Skin epidermis (tissue), 12 donors: ENCODE results near the gene XCL2.
"Not testable (repeated sequence)": the region's sequence is repeated elsewhere in the genome, so short reads cannot be mapped to it uniquely, and the experiment has no call there.

ENCODE experiments used
- H3K27ac ChIP-seq, 21 experiments: fragments of 200-600 bp; sonication (generic) in 11 of 21; one replicate each; pipeline ENCODE4 v1.5.0; 2020; ENCODE audit warnings: mild to moderate bottlenecking in 3 of 21, inconsistent platforms in 2 of 21, moderate library complexity in 2 of 21
- H3K4me3 ChIP-seq, 7 experiments: fragments of 200-600 bp; sonication (generic) in 2 of 7; one replicate each; pipeline ENCODE4 v1.5.0; 2020; ENCODE audit warnings: inconsistent platforms in 2 of 7, mild to moderate bottlenecking in 2 of 7, moderate library complexity in 1 of 7

XCL2 gene

DNA sequence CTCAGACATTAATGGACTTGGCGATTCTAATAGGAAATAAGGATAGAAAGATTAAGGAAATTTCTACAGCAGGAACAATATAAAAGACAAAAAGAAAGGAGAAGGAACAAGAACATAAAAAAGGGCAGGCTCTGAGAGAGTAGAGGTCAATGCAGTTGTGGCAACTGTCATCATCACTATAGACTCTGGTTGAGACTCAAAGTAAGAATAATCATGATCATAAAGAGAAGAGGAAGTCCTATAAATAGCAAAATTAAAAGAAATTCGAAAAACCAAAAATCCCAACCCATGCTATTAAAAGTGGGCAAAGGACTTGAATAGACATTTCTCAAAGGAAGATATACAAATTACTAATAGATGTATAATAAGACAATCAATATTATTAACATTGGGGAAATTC lies 18.2 kb upstream of the XCL2 start:
- Histone ChIP-seq H3K27ac (no peak overlapping the region), H3K4me3 (no peak overlapping the region)

DNA sequence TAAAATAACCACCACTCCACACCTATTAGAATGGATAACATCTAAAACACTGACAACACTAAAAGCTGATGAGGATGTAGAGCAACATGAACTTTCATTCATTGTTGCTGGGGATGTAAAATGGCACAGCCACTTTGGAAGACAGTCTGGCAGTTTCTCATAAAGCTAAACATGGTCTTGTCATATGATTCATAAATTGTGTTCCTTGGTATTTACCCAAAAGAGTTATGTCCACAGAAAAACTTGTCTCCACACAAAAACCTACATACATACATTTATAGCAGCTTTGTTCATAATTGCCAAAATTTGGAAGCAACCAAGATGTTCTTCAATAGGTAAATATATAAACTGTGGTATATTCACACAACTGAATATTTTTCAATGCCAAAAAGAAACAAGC lies 16.6 kb upstream of the XCL2 start:
- no peak overlapping the region for H3K27ac ChIP-seq
- H3K4me3 ChIP-seq: no peak overlapping the region

DNA sequence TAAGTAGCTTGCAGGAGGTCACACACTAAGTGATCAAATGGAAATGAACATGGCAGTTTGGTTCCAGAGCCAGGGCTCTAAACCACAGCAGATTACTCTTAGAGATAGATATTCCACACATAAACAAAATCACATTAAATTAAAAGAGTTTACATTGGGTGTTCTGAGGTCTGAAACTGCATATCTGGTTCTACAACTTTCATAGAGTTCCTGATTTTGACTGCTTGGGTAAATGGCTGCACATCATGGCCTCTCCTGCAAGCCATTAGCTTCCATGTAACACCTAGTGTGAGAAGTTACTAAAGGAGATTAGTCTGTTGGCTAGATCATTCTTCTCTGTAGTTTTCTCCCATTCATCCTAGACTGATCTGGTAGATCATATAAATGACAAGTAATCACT lies 12.8 kb upstream of the XCL2 start:
- peak overlapping the region in 2 of 21 experiments; percentile 25 to 42 for H3K27ac ChIP-seq
- no peak overlapping the region for H3K4me3 ChIP-seq

DNA sequence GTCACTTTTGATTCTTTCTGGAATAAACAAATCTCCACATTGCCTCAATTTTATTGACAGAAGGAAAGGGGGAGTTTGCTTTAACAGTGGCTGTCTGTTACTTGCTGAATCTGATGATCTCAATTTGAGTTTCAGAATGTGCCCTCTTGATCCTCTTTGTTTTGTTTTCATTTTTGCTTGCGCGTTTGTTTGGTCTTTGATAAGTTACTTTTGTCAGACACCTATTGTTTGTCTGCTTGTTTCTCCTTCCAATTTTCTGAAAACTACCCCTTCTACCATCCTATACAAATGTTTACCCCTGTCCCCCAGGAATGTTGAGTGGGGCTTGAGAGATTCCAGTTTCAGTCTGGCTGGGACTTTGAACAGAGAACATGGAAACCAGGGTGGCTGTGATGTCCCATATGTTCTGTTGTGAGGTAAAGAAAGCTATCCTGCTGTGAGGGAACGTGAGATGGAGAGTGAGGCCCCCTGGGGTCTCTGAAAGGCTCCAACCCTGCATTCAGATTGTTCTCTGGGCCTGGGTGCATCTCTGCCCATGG lies 11.8 kb upstream of the XCL2 start:
- H3K4me3 ChIP-seq: no peak overlapping the region
- peak overlapping the region in 1 of 21 experiments; percentile 2 for H3K27ac ChIP-seq

DNA sequence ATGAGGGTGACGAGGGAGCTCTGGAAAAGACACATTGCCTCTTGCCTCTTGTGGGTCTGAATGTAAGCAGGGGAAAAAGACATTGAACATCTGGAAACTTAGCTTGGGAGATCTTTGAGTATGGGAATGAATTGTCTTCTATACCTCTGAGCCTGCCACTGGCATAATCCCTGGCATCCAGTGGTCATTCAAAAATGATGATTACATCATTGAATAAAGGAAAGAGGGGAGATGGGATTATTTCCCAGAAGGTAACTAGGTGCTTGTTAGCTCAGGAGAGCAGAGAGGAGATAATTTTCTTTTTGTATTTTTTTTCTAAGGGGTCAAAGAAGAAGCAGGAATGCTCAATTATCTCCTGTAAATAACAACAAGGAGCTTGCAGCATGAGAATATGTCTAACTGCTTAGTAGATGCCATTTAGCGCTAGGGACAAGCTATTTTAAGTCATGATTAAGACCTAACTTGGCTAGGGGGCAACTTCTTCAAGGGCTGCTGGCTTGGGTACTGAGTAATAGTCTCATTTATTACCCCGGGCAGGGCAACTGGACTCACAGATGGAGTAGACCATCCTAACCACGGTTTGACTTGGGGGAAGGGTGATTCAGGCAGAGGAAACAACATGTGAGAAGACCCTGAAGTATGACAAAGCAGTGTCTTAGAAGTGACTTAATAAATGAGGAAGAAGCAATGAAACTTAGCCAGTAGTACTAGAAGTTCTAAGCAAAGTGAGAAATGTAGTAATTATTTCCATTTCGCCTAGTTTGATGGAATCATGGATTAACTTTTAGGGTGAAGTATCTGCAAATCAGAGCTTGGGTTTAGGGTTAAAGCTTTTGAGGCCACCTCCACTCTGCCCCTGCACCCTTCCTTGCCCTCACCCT lies 11.0 kb upstream of the XCL2 start:
- Histone ChIP-seq H3K4me3 (no peak overlapping the region), H3K27ac (peak overlapping the region in 1 of 21 experiments; percentile 12)

DNA sequence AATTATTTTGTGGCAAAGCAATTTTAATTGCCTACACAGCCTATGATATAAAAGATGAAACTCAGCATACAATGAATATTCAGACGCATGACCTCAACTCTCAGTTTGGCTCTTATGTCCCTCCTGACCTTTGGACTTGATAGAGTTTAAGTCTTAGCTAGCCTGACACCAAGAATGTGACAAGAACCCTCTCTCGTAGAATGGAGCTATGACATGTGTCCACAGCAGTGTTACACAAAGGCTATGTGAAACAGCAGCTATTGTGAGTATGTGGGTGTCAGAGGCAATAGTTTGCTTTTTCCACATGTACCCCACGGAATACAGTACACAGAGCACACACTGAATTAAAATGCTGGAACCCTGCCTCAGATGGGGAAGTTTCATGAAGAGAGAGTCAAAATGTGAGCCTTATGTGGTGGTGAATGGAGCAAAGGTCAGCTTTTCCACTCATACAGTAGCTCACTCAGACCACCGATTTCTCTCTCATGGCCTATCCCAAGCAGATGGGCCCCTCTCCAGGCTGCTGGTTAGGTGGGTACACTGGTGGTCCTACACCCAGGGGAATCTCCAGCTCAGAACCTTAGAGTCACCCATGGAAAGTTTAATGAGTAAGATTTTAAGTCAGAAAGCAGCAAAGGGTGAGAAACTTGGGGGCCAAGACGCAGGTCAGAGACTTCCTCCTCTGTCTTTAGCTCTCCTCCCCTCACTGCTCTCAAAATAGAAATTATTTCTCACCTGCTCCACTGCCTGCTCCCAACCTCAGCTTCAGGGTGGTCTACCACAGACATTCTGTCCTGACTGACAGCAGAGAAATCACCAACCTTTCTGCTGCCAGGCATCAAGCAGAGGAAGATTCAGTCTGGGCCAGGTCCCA lies 10.1 kb upstream of the XCL2 start:
- Histone ChIP-seq H3K4me3 (no peak overlapping the region), H3K27ac (peak overlapping the region in 1 of 21 experiments; percentile 12)

DNA sequence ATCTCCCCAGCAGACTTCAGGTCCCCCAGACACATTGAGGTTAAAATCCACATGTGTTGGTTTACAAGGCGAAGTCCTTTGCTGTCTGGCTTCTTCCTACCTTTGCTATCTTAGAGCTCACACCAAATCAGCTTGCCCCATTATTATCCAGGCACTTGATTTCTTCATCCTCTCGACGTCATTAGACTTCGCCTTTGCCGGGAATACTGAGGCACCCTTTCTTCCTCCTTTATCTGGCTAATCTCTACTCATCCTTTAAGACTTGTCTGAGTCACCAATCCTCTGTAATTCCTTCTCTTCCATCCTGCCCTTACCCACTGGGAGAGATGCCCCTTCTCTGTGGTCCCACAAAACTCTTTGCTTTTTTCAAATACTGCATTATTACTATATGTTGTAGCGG lies 9.2 kb upstream of the XCL2 start:
- Histone ChIP-seq H3K27ac (no peak overlapping the region), H3K4me3 (no peak overlapping the region)

DNA sequence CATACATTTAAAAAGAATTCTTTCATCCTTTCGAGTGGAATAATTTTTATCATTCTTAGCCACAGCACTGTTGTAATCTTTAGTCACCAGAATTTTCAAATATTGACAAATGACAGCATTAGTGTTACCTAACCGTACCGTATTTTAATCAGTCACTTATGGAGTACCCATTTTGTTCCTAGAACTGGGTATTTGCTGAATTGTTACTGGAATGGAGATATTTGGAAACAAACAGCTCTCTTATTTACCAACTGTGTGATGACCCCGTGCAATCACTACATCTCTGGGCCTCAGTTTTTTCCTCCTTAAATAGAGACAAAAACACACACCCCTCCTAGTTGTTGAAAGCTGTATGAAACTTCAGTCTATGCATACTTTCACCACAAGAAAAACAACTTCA lies 7.9 kb upstream of the XCL2 start:
- Histone ChIP-seq H3K27ac (no peak overlapping the region), H3K4me3 (no peak overlapping the region)

DNA sequence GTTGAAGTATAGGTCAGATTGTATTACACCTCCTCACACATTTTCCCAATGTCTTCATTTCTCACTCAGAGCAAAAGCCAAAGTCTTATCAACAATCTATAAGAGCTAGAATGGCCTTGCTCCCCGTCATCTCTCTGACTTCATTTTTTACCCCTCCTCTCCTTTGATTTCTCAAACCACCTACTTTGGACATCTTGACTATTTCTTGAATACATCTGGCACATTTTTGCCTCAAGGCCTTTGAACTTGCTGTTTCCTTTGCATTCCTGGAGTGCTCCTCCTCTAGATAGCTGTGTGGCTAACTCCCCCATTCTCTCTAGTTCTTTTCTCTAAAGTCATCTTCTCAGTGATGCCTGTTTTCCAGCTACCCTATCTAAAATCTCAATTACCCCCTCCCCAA lies 7.2 kb upstream of the XCL2 start:
- Histone ChIP-seq H3K4me3 (no peak overlapping the region), H3K27ac (no peak overlapping the region)

DNA sequence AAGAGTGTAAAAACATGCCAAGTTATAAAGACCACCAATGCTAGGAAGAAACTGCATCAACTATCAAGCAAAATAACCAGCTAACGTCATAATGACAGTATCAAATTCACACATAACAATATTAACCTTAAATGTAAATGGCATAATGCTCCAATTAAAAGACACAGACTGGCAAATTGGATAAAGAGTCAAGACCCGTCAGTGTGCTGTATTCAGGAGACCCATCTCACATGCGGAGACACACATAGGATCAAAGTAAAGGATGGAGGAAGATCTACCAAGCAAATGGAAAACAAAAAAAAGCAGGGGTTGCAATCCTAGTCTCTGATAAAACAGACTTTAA lies 2.7 kb upstream of the XCL2 start:
- not testable (repeated sequence) for H3K4me3 ChIP-seq, H3K27ac ChIP-seq

DNA sequence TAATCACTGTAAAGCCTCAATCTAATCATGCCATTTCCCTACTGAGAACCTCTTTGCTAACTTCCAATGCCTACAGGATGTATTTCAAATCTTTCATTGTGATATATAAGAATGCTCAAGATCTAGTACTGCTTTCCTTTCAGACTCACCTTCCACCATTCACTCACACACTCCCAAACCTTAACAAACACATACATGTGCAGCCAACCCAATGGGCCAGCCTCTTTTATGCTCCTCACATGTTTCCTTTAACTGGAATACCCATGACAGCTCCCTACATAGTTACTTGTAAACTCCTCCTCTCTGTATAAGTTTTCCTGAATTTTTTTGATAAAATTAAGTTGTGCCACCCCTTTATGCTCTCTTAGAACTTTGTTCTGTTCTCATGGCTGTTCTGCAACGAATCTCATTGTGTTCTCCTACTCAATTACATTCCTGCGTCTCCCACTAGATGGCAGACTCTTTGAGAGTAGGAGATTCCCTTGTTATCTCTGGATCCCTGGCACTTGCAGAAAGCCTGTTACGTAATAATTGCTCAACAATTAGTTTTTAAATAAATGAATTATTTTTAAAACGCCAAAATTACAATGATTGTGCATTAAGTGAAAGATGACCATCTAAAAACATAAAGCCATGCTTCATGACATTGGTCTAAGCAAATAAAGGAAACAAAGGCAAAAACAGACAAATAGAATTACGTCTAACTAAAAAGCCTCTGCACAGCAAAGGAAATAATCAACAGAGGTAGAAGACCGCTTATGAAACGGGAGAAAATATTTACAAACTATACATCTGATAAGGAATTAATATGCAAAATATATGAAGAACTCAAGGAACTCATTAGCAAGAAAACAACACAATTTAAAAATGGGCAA lies 2.1 kb upstream of the XCL2 start:
- not testable (repeated sequence) for H3K4me3 ChIP-seq

DNA sequence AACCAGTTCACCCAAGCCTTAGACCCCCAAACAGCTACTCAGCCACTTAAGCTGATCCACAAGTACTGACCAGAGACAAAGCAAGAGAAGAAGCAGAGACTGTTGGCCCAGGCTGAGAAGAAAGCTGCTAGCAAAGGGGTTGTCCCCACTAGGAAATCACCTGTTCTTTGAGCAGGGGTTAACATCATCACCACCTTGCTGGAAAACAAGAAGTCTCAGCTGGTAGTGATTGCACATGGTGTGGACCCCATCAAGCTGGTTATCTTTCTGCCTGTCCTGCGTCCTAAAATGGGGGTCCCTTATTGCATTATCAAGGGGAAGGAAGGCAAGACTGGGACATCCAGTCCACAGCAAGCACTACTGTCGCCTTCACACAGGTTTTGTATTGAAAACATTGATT lies 819 bp downstream of the XCL2 start:
- H3K4me3 ChIP-seq: not testable (repeated sequence)
- H3K27ac ChIP-seq: peak overlapping the region in 1 of 21 experiments; percentile 33

More for the DNA sequence above, 2.1 kb upstream of the XCL2 start:
- not testable (repeated sequence) for H3K27ac ChIP-seq

DNA sequence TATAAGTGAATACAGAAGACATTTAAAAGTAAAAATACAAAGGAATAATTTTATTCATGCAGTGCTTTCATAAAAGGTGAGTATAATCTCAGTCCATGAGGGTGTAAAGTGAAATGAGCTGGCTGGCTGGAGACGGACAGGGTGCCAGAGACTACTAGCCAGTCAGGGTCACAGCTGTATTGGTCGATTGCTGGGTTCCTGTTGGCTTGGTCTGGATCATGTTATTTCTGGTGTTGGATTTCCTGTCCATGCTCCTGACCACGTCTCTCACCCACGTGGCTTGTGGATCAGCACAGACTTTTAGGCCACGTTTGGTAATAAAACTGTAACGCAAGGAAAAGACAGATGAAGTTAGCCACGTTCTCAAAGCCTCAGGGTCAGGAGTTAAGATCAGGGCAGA lies 3.0 kb downstream of the XCL2 start:
- not testable (repeated sequence) for H3K4me3 ChIP-seq, H3K27ac ChIP-seq

DNA sequence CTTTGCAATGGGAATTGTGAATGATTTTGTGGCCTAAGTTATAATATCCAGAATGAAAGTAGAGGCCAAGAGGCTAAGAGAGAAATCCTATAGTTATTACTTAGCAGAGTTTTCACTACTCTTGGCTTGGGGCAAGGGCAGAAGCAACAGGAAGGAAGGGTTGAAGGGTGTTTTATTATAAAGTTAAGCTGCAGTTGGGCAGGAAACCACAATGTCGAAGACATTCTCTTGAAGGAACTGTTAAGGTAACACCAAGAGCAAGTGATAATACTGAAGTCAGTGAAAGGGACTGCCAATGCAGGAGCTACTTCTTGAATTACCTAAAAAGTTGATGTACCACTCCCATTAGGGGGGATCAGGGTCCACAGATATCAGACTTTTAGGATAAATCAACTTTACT lies 8.3 kb downstream of the XCL2 start:
- Histone ChIP-seq H3K27ac (peak overlapping the region in 6 of 21 experiments; percentile 25 to 78 (median 56)), H3K4me3 (no peak overlapping the region)

DNA sequence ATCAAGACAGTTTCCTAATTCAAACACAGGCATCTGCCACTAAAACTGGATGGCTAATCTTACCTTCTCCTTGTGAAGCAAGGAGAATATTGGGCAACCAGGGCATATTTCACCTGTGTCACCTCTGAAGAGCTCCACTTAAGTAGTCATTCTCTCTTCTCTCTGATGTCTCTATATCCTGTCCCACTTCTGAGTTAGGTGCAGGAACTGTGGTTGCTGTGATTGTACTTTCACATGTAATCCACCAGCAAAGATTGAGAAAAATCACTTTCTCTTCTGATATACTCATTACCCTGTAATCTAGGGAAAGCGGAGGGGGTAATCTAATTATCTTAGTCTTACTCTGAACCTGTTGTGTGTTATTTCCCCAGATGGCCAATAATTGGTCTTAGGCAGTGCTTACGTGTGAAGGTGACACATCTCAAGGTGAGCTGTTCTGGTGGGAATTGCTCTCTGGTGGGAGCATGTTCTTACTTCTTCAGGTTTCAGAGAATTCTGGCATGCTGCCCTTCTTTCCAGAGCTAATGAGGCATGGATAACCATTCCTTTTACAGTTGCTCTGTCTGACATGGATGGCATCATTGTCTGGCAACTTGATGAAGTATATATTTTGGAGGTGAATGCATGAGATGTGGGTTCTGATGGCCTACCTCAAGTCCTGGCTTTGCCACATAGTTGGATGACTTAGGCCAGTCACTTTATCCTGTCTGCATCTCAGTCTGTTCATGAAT lies 12.0 kb downstream of the XCL2 start:
- no peak overlapping the region for H3K4me3 ChIP-seq

DNA sequence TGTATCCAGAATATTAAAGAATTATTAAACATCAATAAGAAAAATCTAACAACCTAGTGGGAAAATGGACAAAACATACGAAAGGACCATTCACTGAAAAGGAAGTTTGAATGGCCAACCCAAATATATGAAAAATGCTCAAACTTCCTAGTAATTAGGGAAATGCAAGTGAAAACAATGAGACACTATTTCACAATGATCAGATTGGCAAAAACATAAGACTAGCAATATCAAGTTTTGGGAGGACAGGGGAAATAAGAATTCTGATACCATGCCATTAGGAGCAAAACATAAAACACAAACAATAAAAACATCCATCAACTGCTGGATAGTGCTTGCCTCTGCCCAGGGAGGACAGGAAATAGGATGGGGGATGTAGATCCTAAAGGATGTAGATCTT lies 14.3 kb downstream of the XCL2 start:
- no peak overlapping the region for H3K27ac ChIP-seq
- H3K4me3 ChIP-seq: no peak overlapping the region

More for the DNA sequence above, 12.0 kb downstream of the XCL2 start:
- peak overlapping the region in 1 of 21 experiments; percentile 44 for H3K27ac ChIP-seq

DNA sequence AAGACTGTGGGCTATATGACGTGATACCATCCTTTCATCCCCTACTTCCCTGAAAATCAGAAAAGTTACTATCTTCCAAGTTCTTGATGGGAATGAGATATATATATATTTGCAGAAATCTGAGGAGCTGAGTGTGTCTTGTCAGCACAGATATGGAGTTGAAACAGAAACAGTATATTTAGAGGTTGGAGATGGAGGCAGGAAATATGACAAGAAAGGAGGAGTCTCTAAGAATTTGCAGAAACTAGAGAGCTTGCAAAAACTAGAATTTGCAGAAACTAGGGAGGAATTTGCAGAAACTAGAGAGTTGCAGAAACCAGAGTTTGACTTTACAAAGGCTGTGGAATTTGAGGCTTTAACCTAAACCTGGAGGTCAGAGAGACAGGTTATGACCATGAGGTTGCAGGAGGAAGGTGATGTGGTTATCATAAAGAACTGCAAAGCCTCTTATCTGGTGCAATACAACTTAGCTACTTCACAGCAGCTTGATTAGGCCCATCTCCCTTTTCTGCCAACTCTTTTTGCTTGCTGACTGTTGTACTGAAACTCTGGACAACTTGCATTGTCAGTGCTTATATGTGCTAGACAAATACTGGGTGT lies 22.3 kb downstream of the XCL2 start:
- H3K4me3 ChIP-seq: no peak overlapping the region
- peak overlapping the region in 3 of 21 experiments; percentile 39 to 81 (median 50) for H3K27ac ChIP-seq

DNA sequence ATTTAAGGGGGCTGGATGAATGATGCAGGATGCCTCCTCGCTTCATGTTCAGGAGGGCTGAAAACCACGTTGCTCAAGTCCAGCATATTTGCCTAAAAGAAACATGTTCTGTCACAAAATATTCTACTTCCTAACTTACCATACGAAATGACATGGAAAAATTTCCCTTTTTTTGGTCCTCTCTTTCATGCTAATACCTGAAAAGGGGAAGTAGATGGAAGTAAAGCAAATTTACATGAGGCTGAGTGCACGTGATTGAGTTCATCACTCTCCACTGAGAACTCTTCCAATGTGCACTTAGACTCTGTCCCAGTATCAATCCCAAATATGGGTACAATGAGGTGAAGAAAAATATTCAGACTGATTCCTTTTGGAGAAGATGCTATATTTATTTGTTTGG lies 23.0 kb downstream of the XCL2 start:
- Histone ChIP-seq H3K4me3 (no peak overlapping the region), H3K27ac (peak overlapping the region in 3 of 21 experiments; percentile 29 to 81 (median 50))
